HG03342 (cell line): Measurements from ENCODE around the gene SYT3.
"Not testable (repeated sequence)": the region's sequence is repeated elsewhere in the genome, so short reads cannot be mapped to it uniquely, and the experiment has no call there.

Source experiments
- ATAC-seq: cut with Tn5 transposase; IDR thresholded peaks from one replicate; pipeline ENCODE4 v1.9.1; 2021; ENCODE audit warnings: mild to moderate bottlenecking, moderate library complexity; ENCODE audit not compliant: unreplicated experiment

Gene SYT3

GRCh38 chr19:50636317-50637085, 3.2 kb downstream of the SYT3 start:
- no peak for ATAC-seq

- no peak for ATAC-seq
Measured at GRCh38 chr19:50633973-50634372, 5.7 kb downstream of the SYT3 start.

DNA sequence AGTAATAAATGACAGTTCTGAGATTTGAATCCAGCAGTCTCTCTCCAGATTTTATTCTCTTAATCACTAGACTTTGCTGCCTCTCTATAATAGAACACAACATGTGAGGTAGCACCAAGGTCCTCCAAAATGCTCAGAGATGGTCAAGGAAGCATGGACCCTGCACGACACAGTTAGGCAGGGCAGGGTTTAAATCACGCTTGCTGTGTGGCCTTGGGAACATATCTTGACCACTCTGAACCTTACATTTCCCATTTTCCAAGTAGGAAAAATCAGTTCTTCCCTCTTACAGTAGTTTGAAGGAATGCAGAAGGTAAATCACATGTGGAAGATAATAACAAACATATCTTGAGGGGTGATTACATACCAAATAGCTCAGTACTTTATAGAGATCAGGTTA, 6.3 kb downstream of the SYT3 start:
- ATAC-seq, result no peak

DNA sequence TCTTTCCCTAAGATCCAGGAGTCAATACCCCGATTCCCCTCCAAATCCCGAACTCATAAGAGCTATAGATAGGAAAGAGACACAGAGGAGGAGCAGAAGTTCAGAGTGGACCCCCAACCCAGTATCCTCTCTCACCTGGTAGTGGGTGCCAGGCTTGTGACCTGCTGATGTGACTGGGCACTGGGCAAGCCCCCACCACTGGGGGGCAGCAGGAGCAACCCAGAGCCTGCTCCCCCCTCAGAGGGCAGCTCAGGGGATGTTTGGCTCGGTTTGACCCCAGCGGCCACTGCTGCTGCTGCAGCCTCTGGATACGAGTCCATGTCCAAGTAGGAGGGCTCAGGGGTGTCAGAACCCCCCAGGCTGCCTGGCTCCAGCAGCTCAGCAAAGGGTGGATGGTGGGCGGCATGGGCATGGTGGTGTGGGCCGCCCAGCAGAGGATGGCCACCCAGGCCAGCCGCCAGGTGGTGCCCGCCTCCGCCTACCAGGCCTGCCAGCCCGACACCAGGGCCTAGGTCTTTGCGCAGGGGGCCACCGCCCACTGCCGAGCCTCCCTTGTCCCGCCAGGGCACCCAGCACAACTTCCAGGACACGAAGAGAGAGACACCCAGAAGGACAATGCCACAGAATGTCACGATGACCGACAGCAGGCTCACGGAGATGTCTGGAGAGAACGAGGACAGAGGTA, 7.4 kb downstream of the SYT3 start:
- no peak for ATAC-seq

- ATAC-seq, result no peak
Measured at GRCh38 chr19:50629801-50630200, 9.9 kb downstream of the SYT3 start.

- no peak for ATAC-seq
Measured at GRCh38 chr19:50629194-50629593, 10.5 kb downstream of the SYT3 start.

DNA sequence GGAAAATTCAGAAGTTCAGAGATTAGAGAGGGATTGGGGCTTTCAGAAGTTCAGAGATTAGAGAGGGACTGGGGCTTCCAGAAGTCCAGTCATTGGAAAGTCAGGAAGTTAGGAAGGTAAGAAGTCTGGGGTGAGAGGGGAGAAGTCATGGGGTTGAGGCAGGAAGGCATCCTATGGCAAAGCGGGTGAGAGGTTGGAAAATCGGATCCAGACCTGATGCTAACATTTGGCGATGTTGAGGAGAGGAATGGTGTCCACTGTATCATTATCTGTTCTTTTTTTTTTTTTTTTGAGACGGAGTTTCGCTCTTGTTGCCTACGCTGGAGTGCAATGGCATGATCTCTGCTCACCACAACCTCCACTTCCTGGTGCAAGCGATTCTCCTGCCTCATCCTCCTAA, 11.1 kb downstream of the SYT3 start:
- no peak for ATAC-seq

DNA sequence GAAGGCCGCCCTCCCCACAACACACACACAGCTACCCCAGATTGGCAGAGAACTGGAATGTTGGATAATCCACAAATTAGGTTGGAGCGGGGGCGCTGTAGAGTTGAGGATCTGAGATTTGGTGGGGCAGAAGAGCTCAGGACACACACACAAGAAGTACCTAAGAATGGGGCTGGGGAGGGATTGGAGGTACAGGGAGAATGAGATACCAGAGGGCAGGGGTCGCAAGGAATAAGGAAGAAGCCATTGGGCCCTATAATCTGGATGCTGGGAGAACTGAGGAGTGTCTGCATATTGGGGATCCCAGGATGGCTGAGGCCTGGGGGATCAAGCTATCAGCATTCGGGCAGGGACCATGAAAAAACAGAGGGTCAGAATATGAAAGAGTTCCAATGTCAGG, 11.5 kb downstream of the SYT3 start:
- ATAC-seq, result no peak

GRCh38 chr19:50626795-50627194, 12.9 kb downstream of the SYT3 start:
- ATAC-seq, result no peak

DNA sequence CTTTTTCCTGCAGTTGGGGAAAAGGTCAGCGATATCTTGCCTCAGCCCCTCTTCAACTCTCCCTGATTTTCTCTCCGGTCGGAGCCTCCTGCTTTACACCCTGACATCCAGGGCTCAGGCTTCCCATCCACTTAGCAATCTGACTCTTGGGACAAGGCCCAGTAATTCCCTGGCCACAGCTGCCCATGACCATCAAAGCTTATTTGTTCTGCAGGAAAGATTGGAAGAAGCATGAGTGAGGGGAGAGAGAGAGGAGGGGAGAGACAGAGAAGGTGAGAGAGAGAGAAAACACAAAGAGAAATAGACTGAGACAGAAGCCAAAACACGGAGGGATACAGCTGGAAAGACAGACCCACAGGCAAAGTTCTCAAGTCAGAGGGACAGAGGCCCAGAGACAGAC, 13.7 kb downstream of the SYT3 start:
- no peak for ATAC-seq

GRCh38 chr19:50624949-50625600, 14.6 kb downstream of the SYT3 start:
- ATAC-seq, result no peak

DNA sequence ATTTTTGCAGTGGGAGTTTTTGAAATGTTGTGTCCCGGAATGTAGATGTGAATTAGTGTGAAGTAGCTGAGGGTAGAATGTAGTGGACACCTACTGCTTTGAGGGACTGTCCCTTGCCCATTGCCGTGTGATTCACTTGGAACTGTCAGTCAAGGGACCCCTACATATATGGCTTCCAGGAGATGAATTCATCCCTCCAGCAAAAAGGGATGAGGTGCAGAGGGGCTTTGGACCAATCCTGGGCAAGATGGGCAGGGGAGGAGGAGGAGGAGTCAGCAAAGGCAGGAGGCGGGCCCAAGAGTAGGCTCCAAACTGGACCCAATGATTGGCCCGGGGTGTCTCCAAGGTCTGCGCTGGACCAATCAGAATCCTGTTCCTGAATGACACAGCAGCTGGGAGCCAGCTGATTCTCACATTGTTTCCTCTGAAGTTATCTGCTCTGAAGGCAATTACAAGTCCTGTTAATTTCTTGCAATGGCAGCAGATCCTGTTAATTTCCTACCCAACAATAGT, 19.2 kb downstream of the SYT3 start:
- not testable (repeated sequence) for ATAC-seq

DNA sequence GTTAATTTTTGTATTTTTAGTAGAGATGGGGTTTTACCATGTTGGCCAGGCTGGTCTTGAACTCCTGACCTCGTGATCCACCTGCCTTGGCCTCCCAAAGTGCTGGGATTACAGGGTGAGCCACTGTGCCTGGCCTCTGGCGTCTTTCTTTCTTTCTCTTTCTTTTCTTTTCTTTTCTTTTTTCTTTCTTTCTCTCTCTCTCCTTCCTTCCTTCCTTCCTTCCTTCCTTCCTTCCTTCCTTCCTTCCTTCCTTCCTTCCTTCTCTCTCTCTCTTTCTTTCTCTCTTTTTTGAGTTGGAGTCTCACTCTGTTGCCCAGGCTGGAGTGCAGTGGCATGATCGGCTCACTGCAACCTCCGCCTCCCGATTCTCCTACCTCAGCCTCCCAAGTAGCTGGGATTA, 20.5 kb downstream of the SYT3 start:
- not testable (repeated sequence) for ATAC-seq

GRCh38 chr19:50618379-50618778, 21.3 kb downstream of the SYT3 start:
- not testable (repeated sequence) for ATAC-seq

- ATAC-seq, result not testable (repeated sequence)
Measured at GRCh38 chr19:50612504-50613404, 26.9 kb downstream of the SYT3 start.

- no peak for ATAC-seq
Measured at GRCh38 chr19:50607874-50608785, 31.6 kb downstream of the SYT3 start.

DNA sequence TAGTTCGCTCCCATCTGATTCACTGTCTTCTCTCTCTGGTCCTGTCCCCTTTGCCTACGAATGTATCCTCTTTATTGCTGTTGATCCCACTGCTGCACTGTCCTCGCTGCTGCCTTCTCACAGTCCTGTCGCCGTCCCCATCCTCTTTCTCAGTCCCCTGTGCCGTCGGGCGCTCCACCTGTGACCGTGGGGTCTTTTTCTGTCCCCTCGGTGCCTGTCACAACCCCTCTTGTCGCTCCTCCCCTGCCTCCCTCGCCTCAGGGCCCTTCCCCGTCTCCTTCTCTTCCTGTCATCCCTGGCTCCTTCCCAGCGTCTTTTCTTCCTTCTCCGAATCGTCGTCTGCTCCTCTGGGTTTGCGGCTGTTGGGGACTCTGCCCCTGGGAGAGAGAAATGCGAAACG, 32.3 kb downstream of the SYT3 start:
- no peak for ATAC-seq

- ATAC-seq, result not testable (repeated sequence)
Measured at GRCh38 chr19:50606059-50606836, 33.4 kb downstream of the SYT3 start.
